ENCODE data around the gene PSMG4.

PSMG4 gene

DNA sequence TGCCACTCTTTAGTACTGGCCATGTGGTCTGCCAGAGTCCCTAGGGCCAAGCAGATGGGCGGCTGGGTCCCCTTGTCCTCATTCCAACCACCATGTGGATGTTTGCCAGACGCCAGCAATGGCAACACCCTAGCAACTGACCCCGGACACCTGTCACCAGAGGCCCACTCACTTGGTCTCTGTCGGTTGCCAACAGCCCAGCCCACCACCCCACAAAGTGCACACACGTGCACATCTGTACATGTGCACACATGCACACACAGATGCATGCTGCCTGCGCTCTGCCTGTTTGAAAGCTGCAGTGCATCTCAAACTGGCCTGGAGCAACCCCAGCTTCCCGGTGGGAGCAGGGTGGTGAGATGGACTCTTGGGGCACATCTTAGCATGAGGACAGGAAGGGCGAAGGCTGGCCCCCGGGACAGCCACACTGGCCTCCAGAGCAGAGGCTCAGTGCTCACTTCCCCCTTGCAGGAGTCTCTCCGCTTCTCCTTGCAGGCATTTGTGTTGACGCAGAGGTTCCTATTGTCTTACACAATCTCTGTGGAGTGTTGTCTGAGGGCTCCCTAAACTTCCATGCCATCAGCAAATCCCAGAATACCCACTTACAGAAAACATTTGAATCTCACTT is 54.0 kb downstream of the PSMG4 start:
- no peak overlapping the region for H3K4me2 ChIP-seq
- TF ChIP-seq, protein P1, sequence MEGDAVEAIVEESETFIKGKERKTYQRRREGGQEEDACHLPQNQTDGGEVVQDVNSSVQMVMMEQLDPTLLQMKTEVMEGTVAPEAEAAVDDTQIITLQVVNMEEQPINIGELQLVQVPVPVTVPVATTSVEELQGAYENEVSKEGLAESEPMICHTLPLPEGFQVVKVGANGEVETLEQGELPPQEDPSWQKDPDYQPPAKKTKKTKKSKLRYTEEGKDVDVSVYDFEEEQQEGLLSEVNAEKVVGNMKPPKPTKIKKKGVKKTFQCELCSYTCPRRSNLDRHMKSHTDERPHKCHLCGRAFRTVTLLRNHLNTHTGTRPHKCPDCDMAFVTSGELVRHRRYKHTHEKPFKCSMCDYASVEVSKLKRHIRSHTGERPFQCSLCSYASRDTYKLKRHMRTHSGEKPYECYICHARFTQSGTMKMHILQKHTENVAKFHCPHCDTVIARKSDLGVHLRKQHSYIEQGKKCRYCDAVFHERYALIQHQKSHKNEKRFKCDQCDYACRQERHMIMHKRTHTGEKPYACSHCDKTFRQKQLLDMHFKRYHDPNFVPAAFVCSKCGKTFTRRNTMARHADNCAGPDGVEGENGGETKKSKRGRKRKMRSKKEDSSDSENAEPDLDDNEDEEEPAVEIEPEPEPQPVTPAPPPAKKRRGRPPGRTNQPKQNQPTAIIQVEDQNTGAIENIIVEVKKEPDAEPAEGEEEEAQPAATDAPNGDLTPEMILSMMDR (conservative IDR thresholded peaks at IDR 0.05; ENCODE audit: low read depth, low read length) = no peak
- H4K20me1 ChIP-seq (ENCODE audit: insufficient read depth) = no peaks in the 10 kb centered on the region
- H3K4me3 ChIP-seq (IDR thresholded peaks at IDR 0.05; ENCODE audit: insufficient read depth, low read depth, low read length) = no peak overlapping the region
- H3K79me2 ChIP-seq (ENCODE audit: insufficient read depth, low read depth) = no peaks in the 10 kb centered on the region
- H3K36me3 ChIP-seq (ENCODE audit: insufficient read depth) = no peaks in the 10 kb centered on the region
- H3K4me1 ChIP-seq (ENCODE audit: low read depth, poor library complexity, severe bottlenecking) = peaks cover 13% of the 10 kb centered on the region
- no peak overlapping the region for H2AFZ ChIP-seq (ENCODE audit: low read depth)
- H3K9ac ChIP-seq = no peak overlapping the region
- H3K27ac ChIP-seq = no peak overlapping the region
- no peaks in the 10 kb centered on the region for H3K27me3 ChIP-seq (ENCODE audit: insufficient read depth, low read depth)

DNA sequence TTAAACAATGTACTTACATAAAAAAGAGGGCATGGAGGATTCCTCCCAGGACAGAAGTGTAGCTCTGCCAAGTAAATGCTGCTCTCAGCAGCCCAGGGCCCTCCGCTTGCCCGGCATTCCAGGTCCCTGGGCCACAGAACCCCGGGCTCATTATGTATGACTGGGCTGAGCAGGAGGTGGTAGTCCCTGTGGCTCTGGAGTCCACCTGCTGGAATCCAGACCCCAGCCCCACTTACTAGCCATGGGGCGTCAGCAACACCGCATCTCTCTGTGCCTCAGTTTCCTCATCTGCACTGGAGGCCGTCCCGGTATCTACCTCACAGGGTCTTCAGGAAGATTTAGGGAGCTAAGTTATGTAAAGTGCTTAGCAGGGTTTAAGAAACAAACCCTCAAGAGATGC is 55.4 kb downstream of the PSMG4 start:
- H3K4me1 ChIP-seq (ENCODE audit: low read depth, poor library complexity, severe bottlenecking) = peaks cover 8% of the 10 kb centered on the region
- H3K36me3 ChIP-seq (ENCODE audit: insufficient read depth) = no peaks in the 10 kb centered on the region
- no peak overlapping the region for H2AFZ ChIP-seq (ENCODE audit: low read depth)
- no peak overlapping the region for H3K4me2 ChIP-seq
- no peak overlapping the region for H3K9ac ChIP-seq
- TF ChIP-seq, protein P1 (conservative IDR thresholded peaks at IDR 0.05; ENCODE audit: low read depth, low read length) = no peak
- no peaks in the 10 kb centered on the region for H4K20me1 ChIP-seq (ENCODE audit: insufficient read depth)
- H3K4me3 ChIP-seq (IDR thresholded peaks at IDR 0.05; ENCODE audit: insufficient read depth, low read depth, low read length) = no peak overlapping the region
- H3K79me2 ChIP-seq (ENCODE audit: insufficient read depth, low read depth) = no peaks in the 10 kb centered on the region
- H3K27me3 ChIP-seq (ENCODE audit: insufficient read depth, low read depth) = no peaks in the 10 kb centered on the region
- no peak overlapping the region for H3K27ac ChIP-seq

DNA sequence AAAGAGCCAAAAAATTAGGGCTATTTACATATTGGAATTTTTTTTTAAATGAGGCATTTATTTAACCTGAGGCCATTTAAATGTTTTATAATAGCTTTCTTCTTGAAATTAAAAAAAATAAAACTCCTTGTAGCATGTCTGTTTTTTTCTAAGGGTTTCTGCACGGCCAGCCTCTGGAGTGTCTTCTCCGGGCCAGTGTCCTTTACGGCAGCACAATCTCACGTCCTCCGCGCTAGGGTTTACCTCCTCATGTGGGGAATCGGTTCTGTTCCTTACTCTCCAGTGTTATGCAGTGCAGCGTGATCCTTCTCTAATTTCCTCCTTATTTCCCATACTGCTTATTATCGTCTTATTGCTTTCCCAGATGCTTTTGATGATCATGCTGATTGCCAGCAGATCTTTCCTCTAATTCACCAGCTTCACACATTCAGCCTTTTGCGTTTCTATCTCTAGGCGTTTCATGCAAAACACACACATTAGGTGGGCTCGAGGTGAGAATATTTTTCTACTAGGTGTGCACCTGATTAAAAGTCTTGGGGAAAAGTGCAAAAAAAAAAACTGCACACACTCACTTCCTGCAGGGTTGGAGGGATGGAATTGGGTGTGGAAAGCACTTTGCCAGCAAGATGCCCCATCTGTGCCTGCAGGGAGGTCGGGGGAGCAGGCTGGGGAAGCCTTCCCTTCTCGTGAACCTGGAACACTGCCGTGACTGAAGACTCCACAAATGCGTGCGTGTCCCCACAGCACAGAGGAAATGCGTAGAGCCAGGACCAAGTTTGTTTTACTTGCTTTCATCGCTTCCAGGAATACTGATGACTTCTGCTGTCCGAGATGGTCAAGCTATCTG is 56.1 kb downstream of the PSMG4 start:
- Histone ChIP-seq H3K79me2 (ENCODE audit: insufficient read depth, low read depth) (no peaks in the 10 kb centered on the region), H4K20me1 (ENCODE audit: insufficient read depth) (no peaks in the 10 kb centered on the region), H2AFZ (ENCODE audit: low read depth) (no peak overlapping the region), H3K36me3 (ENCODE audit: insufficient read depth) (no peaks in the 10 kb centered on the region), H3K9ac (no peak overlapping the region), H3K27me3 (ENCODE audit: insufficient read depth, low read depth) (no peaks in the 10 kb centered on the region), H3K4me3 (IDR thresholded peaks at IDR 0.05; ENCODE audit: insufficient read depth, low read depth, low read length) (no peak overlapping the region), H3K4me2 (no peak overlapping the region), H3K4me1 (ENCODE audit: low read depth, poor library complexity, severe bottlenecking) (peaks cover 1% of the 10 kb centered on the region), H3K27ac (no peak overlapping the region)
- TF ChIP-seq, protein P1 (conservative IDR thresholded peaks at IDR 0.05; ENCODE audit: low read depth, low read length) = no peak

DNA sequence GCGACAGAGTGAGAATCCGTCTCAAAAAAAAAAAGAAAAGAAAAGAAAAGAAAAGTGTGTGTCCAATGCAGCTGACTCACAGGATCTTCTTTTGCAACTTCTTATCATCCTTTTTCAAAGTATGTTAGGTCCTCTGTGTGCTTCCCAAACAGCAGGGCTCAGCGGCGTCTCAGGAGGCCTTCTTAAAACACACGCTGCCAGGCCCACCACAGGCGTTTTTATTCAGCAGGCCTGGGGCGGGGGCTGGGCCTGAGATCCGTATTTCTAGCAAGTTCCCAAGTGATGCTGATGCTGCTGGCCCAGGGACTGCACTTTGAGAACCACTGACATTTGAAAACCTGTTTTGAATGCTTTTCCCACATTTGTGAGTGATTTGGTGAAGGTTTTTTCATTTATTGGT is 57.1 kb downstream of the PSMG4 start:
- H3K9ac ChIP-seq = no peak overlapping the region
- H3K27me3 ChIP-seq (ENCODE audit: insufficient read depth, low read depth) = no peaks in the 10 kb centered on the region
- TF ChIP-seq, protein P1 (conservative IDR thresholded peaks at IDR 0.05; ENCODE audit: low read depth, low read length) = no peak

More for the DNA sequence above, 57.1 kb downstream of the PSMG4 start:
- H3K4me2 ChIP-seq = no peak overlapping the region
- H2AFZ ChIP-seq (ENCODE audit: low read depth) = no peak overlapping the region
- no peak overlapping the region for H3K27ac ChIP-seq
- H4K20me1 ChIP-seq (ENCODE audit: insufficient read depth) = no peaks in the 10 kb centered on the region
- no peaks in the 10 kb centered on the region for H3K36me3 ChIP-seq (ENCODE audit: insufficient read depth)
- no peak overlapping the region for H3K4me3 ChIP-seq (IDR thresholded peaks at IDR 0.05; ENCODE audit: insufficient read depth, low read depth, low read length)
- no peaks in the 10 kb centered on the region for H3K4me1 ChIP-seq (ENCODE audit: low read depth, poor library complexity, severe bottlenecking)
- no peaks in the 10 kb centered on the region for H3K79me2 ChIP-seq (ENCODE audit: insufficient read depth, low read depth)
